ENCODE results near the gene ITIH1.

The ITIH1 gene

GRCh38 chr3:52794612-52795099 lies 17.3 kb downstream of the ITIH1 start, which contains the start of gene ITIH3:
Gene ITIH3 (plus strand): TSS chr3:52794796. CDS start chr3:52794804, 8 bp downstream.
- no peak for TF ChIP-seq PAX5 (IDR thresholded peaks at IDR 0.05; ENCODE audit: insufficient read depth, low read length, severe bottlenecking)
- TF ChIP-seq POU2F2 (IDR thresholded peaks at IDR 0.05; ENCODE audit: low read depth, low read length) = no peak
- no peak for TF ChIP-seq POLR2AphosphoS5 (IDR thresholded peaks at IDR 0.05; ENCODE audit: low read depth, low read length)
- TF ChIP-seq SPI1 (IDR thresholded peaks at IDR 0.05; ENCODE audit: low read depth, low read length) = no peak
- no peak for TF ChIP-seq TAF1 (IDR thresholded peaks at IDR 0.05; ENCODE audit: low read depth, low read length)
- no peak for TF ChIP-seq POLR2A (IDR thresholded peaks at IDR 0.05; ENCODE audit: low read depth, low read length)
- no peak for DNase-seq (ENCODE audit: insufficient read length, low spot score)
- no peak for FAIRE-seq

GRCh38 chr3:52795298-52795900 lies 18.0 kb downstream of the ITIH1 start:
- FAIRE-seq = no peak
- TF ChIP-seq SPI1 (IDR thresholded peaks at IDR 0.05; ENCODE audit: low read depth, low read length) (no peak), TAF1 (IDR thresholded peaks at IDR 0.05; ENCODE audit: low read depth, low read length) (no peak), PAX5 (IDR thresholded peaks at IDR 0.05; ENCODE audit: insufficient read depth, low read length, severe bottlenecking) (no peak), POU2F2 (IDR thresholded peaks at IDR 0.05; ENCODE audit: low read depth, low read length) (no peak), POLR2A (IDR thresholded peaks at IDR 0.05; ENCODE audit: low read depth, low read length) (no peak), POLR2AphosphoS5 (IDR thresholded peaks at IDR 0.05; ENCODE audit: low read depth, low read length) (no peak)
- no peak for DNase-seq (ENCODE audit: insufficient read length, low spot score)

GRCh38 chr3:52796411-52796810 lies 19.0 kb downstream of the ITIH1 start:
- no peak for TF ChIP-seq POLR2A (IDR thresholded peaks at IDR 0.05; ENCODE audit: low read depth, low read length)
- no peak for TF ChIP-seq TAF1 (IDR thresholded peaks at IDR 0.05; ENCODE audit: low read depth, low read length)
- TF ChIP-seq PAX5 (IDR thresholded peaks at IDR 0.05; ENCODE audit: insufficient read depth, low read length, severe bottlenecking) = no peak
- no peak for TF ChIP-seq SPI1 (IDR thresholded peaks at IDR 0.05; ENCODE audit: low read depth, low read length)
- TF ChIP-seq POLR2AphosphoS5 (IDR thresholded peaks at IDR 0.05; ENCODE audit: low read depth, low read length) = no peak
- TF ChIP-seq POU2F2 (IDR thresholded peaks at IDR 0.05; ENCODE audit: low read depth, low read length) = no peak
- FAIRE-seq (no peak), DNase-seq (ENCODE audit: insufficient read length, low spot score) (no peak)

- FAIRE-seq = no peak
- TF ChIP-seq PAX5 (IDR thresholded peaks at IDR 0.05; ENCODE audit: insufficient read depth, low read length, severe bottlenecking) = no peak
- TF ChIP-seq POLR2AphosphoS5 (IDR thresholded peaks at IDR 0.05; ENCODE audit: low read depth, low read length) = no peak
- TF ChIP-seq TAF1 (IDR thresholded peaks at IDR 0.05; ENCODE audit: low read depth, low read length) = no peak
- no peak for TF ChIP-seq SPI1 (IDR thresholded peaks at IDR 0.05; ENCODE audit: low read depth, low read length)
- TF ChIP-seq POU2F2 (IDR thresholded peaks at IDR 0.05; ENCODE audit: low read depth, low read length) = no peak
- TF ChIP-seq POLR2A (IDR thresholded peaks at IDR 0.05; ENCODE audit: low read depth, low read length) = no peak
- no peak for DNase-seq (ENCODE audit: insufficient read length, low spot score)
These were observed 21.1 kb downstream of the ITIH1 start for GRCh38 chr3:52798376-52798977.

- DNase-seq (ENCODE audit: insufficient read length, low spot score) (peak; percentile 69), FAIRE-seq (peak; percentile 59)
- no peak for TF ChIP-seq POLR2A (IDR thresholded peaks at IDR 0.05; ENCODE audit: low read depth, low read length)
These were observed 21.6 kb downstream of the ITIH1 start for GRCh38 chr3:52798978-52799476.

GRCh38 chr3:52800079-52800478 lies 22.7 kb downstream of the ITIH1 start:
- DNase-seq (ENCODE audit: insufficient read length, low spot score) (no peak), FAIRE-seq (no peak)
- TF ChIP-seq PAX5 (IDR thresholded peaks at IDR 0.05; ENCODE audit: insufficient read depth, low read length, severe bottlenecking) = no peak
- no peak for TF ChIP-seq SPI1 (IDR thresholded peaks at IDR 0.05; ENCODE audit: low read depth, low read length)
- no peak for TF ChIP-seq TAF1 (IDR thresholded peaks at IDR 0.05; ENCODE audit: low read depth, low read length)
- no peak for TF ChIP-seq POLR2AphosphoS5 (IDR thresholded peaks at IDR 0.05; ENCODE audit: low read depth, low read length)
- no peak for TF ChIP-seq POLR2A (IDR thresholded peaks at IDR 0.05; ENCODE audit: low read depth, low read length)
- no peak for TF ChIP-seq POU2F2 (IDR thresholded peaks at IDR 0.05; ENCODE audit: low read depth, low read length)

GRCh38 chr3:52801839-52802238 lies 24.4 kb downstream of the ITIH1 start:
- FAIRE-seq = no peak
- TF ChIP-seq SPI1 (IDR thresholded peaks at IDR 0.05; ENCODE audit: low read depth, low read length) (no peak), POU2F2 (IDR thresholded peaks at IDR 0.05; ENCODE audit: low read depth, low read length) (no peak), TAF1 (IDR thresholded peaks at IDR 0.05; ENCODE audit: low read depth, low read length) (no peak), POLR2A (IDR thresholded peaks at IDR 0.05; ENCODE audit: low read depth, low read length) (no peak), PAX5 (IDR thresholded peaks at IDR 0.05; ENCODE audit: insufficient read depth, low read length, severe bottlenecking) (no peak)
- DNase-seq (ENCODE audit: insufficient read length, low spot score) = no peak

GRCh38 chr3:52805270-52806039 lies 28.1 kb downstream of the ITIH1 start:
- TF ChIP-seq SPI1 (IDR thresholded peaks at IDR 0.05; ENCODE audit: low read depth, low read length) = no peak
- TF ChIP-seq POLR2AphosphoS5 (IDR thresholded peaks at IDR 0.05; ENCODE audit: low read depth, low read length) = no peak
- no peak for FAIRE-seq
- no peak for DNase-seq (ENCODE audit: insufficient read length, low spot score)

GRCh38 chr3:52809149-52809548 lies 31.8 kb downstream of the ITIH1 start:
- DNase-seq (ENCODE audit: insufficient read length, low spot score) (no peak), FAIRE-seq (no peak)
- TF ChIP-seq TAF1 (IDR thresholded peaks at IDR 0.05; ENCODE audit: low read depth, low read length) (no peak), POLR2AphosphoS5 (IDR thresholded peaks at IDR 0.05; ENCODE audit: low read depth, low read length) (no peak), POLR2A (IDR thresholded peaks at IDR 0.05; ENCODE audit: low read depth, low read length) (no peak), POU2F2 (IDR thresholded peaks at IDR 0.05; ENCODE audit: low read depth, low read length) (no peak)
